PFSK-1 (cell line): ENCODE data around the gene OR4F15.

ENCODE experiments used
- FOXP2 ChIP-seq: optimal IDR thresholded peaks from 2 replicates; pipeline ENCODE3; 2011; ENCODE audit warnings: borderline replicate concordance, control low read depth, inconsistent platforms; ENCODE audit not compliant: insufficient read depth; ENCODE audit errors: extremely low read length, extremely low read depth
- POLR2AphosphoS5 ChIP-seq: IDR thresholded peaks from 2 replicates; pipeline ENCODE4 v1.6.1; 2012; ENCODE audit warnings: low read depth, mild to moderate bottlenecking, control low read depth, low read length, moderate library complexity
- REST ChIP-seq, 2 experiments: IDR thresholded peaks; 2 replicates each; pipeline versions ENCODE4 v1.6.1 to v1.8.0; 2011 to 2012; ENCODE audit warnings: low read depth in 2 of 2, low read length in 2 of 2, control low read depth in 1 of 2, inconsistent platforms in 1 of 2, mild to moderate bottlenecking in 1 of 2, moderate library complexity in 1 of 2; ENCODE audit not compliant: insufficient read depth in 1 of 2
- SIN3A ChIP-seq: IDR thresholded peaks from 2 replicates; pipeline ENCODE4 v1.6.1; 2012; ENCODE audit warnings: mild to moderate bottlenecking, low read length, moderate library complexity, borderline replicate concordance; ENCODE audit not compliant: insufficient read depth
- TAF1 ChIP-seq: IDR thresholded peaks from 2 replicates; pipeline ENCODE4 v1.6.1; 2012; ENCODE audit warnings: low read length, control low read depth, borderline replicate concordance; ENCODE audit not compliant: insufficient read depth

Gene OR4F15

GRCh38 chr15:101803209-101803608 is 8.8 kb upstream of the OR4F15 start, which contains the start of gene OR4F6:
Gene OR4F6, plus strand, starts transcription at chr15:101803509. Its CDS starts 2,211 bp downstream, at chr15:101805720.
- TF ChIP-seq SIN3A = no peak
- no peak for TF ChIP-seq REST (IDR thresholded peaks at IDR 0.05; ENCODE audit: insufficient read depth in 1 of 2, low read depth in 2 of 2, low read length in 2 of 2)
- no peak for TF ChIP-seq FOXP2
- no peak for TF ChIP-seq TAF1

GRCh38 chr15:101803676-101804075 is 8.3 kb upstream of the OR4F15 start:
- no peak for TF ChIP-seq TAF1
- TF ChIP-seq POLR2AphosphoS5 = no peak
- TF ChIP-seq SIN3A = no peak
- TF ChIP-seq REST (IDR thresholded peaks at IDR 0.05; ENCODE audit: insufficient read depth in 1 of 2, low read depth in 2 of 2, low read length in 2 of 2) = no peak
- no peak for TF ChIP-seq FOXP2

- TF ChIP-seq TAF1 (no peak), SIN3A (no peak), REST (IDR thresholded peaks at IDR 0.05; ENCODE audit: insufficient read depth in 1 of 2, low read depth in 2 of 2, low read length in 2 of 2) (no peak), FOXP2 (no peak), POLR2AphosphoS5 (no peak)
These were observed 7.6 kb upstream of the OR4F15 start for GRCh38 chr15:101804375-101804774.

GRCh38 chr15:101804941-101805340 is 7.1 kb upstream of the OR4F15 start:
- TF ChIP-seq SIN3A (no peak), REST (IDR thresholded peaks at IDR 0.05; ENCODE audit: insufficient read depth in 1 of 2, low read depth in 2 of 2, low read length in 2 of 2) (no peak), POLR2AphosphoS5 (no peak), TAF1 (no peak), FOXP2 (no peak)

GRCh38 chr15:101805605-101806345 is 6.2 kb upstream of the OR4F15 start:
- TF ChIP-seq TAF1 (no peak), FOXP2 (no peak), REST (IDR thresholded peaks at IDR 0.05; ENCODE audit: insufficient read depth in 1 of 2, low read depth in 2 of 2, low read length in 2 of 2) (no peak), SIN3A (no peak), POLR2AphosphoS5 (no peak)
